Measurements from ENCODE around the gene ZNF709.
"Not testable (repeated sequence)": the region's sequence is repeated elsewhere in the genome, so short reads cannot be mapped to it uniquely, and the experiment has no call there.

The ZNF709 gene

GRCh38 chr19:12450844-12451243, 33.8 kb downstream of the ZNF709 start:
- DNase-seq (ENCODE audit: low read depth): no peak

- no peak for DNase-seq (ENCODE audit: low read depth)
Measured at GRCh38 chr19:12448808-12449207, 35.8 kb downstream of the ZNF709 start.

- peak; percentile 79 for DNase-seq (ENCODE audit: low read depth)
Measured at GRCh38 chr19:12440541-12441316, 43.9 kb downstream of the ZNF709 start, which contains the start of gene ZNF443. TSS of gene ZNF443 (minus strand) at chr19:12441021. CDS start at chr19:12440914, 107 bp downstream.

- not testable (repeated sequence) for DNase-seq (ENCODE audit: low read depth)
Measured at GRCh38 chr19:12439686-12440540, 44.7 kb downstream of the ZNF709 start.

GRCh38 chr19:12430726-12431299, 53.8 kb downstream of the ZNF709 start:
- not testable (repeated sequence) for DNase-seq (ENCODE audit: low read depth)

- no peak for DNase-seq (ENCODE audit: low read depth)
Measured at GRCh38 chr19:12425888-12426274, 58.7 kb downstream of the ZNF709 start.

- DNase-seq (ENCODE audit: low read depth): no peak
Measured at GRCh38 chr19:12425236-12425887, 59.3 kb downstream of the ZNF709 start.

GRCh38 chr19:12417273-12417672, 67.3 kb downstream of the ZNF709 start:
- DNase-seq (ENCODE audit: low read depth): not testable (repeated sequence)

- no peak for DNase-seq (ENCODE audit: low read depth)
Measured at GRCh38 chr19:12411893-12412292, 72.7 kb downstream of the ZNF709 start.

Data from GM04503 (cell line).